ENCODE data around the gene RASSF3.
A peak's percentile ranks its signal among the peaks of the same experiment; 100 is the strongest.
"Not testable (repeated sequence)": the region's sequence is repeated elsewhere in the genome, so short reads cannot be mapped to it uniquely, and the experiment has no call there.

Gene RASSF3

DNA sequence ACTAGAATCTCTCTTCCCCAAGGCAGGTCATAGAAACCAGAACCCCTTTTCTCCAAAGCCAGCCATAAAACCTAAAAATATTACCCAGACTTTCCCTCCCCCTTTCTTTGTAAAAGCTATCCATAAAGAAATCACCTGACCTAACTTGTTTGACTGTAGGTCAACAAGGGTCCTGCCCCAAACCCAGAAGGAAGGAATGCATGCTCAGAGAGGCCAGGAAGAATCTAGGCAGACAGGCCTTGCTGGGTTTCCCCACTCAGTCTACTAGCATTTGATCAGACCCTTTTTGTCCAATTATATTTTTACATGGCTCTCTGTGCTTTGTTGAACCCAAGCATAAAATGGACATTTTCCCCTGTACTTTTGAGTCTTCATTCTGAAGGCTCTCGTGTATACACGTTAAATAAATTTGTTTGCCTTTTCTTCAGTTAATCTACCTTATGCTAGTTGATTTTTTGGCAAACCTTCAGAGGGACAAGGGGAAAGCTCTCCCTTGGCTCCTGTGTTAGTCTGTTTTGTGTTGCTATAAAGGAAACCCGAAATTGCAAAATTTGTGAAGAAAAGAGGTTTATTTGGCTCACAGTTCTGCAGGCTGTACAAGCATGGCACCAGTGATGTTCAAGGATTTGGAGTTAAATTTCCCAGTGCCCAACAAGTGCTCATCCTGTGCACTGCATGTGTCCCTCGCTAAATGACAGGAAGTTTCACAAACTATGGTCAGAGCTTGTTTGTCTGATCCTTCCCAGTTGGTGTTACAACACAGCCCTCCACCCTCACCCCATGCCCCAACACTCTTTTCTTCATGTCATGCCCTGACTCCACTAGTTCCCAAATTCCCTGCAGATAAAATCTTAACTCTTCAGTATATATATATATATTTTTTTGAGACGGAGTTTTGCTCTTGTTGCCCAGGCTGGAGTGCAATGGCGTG, 14.2 kb upstream of the RASSF3 start:
- no peak for DNase-seq (ENCODE audit: low read depth)

- no peak for DNase-seq (ENCODE audit: low read depth)
Observed at GRCh38 chr12:64598831-64599230, 11.5 kb upstream of the RASSF3 start.

GRCh38 chr12:64600164-64600561, 10.1 kb upstream of the RASSF3 start:
- no peak for DNase-seq (ENCODE audit: low read depth)

DNA sequence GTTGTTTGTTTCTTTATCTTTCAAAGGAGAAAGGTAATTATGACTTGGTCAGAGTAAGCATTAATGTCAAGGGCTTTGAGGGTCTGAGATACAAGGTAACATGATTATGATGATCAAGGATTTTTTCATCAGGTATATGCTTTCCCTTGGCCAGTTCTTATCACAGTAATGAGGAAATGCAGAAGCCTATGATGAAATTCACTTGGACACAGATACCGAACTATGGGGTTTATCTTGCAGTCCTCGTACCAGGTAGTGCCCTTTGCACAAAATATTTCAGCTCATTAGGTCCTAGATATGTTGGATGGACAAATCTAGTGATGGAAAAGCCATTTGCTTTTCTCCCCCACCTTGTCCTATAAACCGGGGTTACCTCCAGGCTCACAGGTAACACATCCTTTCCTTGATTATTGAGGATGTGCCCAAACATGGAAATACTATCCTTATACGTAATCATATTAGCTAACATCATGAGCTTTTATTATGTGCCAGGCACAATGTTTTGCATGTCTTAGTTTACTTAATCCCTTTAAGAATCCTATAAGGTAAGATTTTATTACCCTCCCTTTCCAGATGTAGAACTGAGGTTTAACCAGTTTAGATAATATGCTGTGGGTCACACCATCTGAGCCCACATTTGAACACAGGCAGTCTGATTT, 7.0 kb upstream of the RASSF3 start:
- DNase-seq (ENCODE audit: low read depth) = no peak

DNA sequence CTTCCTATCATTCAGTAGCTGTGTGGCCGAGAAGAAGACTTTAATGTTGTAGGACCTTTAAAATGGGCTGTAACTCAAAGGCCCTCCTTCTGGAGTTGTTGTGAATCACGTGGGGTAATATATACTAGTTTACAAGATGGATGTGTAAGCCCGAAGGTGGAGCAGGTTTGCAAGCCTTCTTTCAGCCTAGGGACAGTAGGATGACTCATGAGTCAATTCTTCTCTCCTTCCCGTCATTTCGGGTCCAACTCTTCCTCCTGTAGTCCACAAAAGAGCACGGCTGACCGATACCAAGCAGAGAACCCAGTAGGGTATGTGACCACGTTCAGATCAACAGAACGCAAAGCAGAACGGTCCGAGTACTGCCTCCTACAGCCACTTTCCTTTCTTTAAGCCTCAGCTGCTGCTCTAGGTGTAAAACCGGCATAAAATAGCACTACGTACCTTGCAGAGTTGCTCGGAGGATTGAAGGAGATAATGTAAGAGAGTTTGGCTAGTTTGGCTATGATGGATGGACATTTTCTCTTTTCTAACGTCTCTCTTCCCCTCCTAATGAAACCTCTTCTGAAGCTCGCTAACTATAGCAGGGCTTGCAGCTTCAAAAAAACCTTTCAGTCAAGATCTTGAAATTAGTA, 1.3 kb upstream of the RASSF3 start:
- DNase-seq (ENCODE audit: low read depth) = peak; percentile 7

DNA sequence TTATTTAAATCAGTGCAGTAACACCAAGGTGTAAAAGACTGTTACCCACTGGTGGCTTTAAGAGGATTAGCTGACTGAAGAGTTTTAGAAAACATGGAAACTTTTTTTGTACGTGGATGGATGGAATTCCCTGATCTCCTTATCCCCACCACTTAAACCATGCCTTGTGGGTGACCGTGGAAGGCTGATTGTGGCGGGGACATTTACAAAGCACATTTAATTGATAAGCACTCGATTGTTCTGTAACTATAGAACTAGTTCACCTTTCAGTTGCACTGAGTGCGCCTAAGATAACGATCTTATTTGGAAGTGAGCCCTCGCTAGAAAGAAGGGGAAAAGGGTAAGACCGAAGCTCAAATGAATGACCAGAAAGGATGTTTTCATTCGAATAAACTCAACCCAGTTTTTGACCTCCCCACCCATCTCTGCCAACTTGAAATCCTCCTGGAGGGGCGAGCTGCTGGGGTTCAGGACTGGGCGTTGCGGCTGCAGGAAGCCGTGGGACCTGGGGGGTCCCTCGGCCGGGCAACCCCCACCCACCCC, 688 bp upstream of the RASSF3 start:
- DNase-seq (ENCODE audit: low read depth) = no peak

DNA sequence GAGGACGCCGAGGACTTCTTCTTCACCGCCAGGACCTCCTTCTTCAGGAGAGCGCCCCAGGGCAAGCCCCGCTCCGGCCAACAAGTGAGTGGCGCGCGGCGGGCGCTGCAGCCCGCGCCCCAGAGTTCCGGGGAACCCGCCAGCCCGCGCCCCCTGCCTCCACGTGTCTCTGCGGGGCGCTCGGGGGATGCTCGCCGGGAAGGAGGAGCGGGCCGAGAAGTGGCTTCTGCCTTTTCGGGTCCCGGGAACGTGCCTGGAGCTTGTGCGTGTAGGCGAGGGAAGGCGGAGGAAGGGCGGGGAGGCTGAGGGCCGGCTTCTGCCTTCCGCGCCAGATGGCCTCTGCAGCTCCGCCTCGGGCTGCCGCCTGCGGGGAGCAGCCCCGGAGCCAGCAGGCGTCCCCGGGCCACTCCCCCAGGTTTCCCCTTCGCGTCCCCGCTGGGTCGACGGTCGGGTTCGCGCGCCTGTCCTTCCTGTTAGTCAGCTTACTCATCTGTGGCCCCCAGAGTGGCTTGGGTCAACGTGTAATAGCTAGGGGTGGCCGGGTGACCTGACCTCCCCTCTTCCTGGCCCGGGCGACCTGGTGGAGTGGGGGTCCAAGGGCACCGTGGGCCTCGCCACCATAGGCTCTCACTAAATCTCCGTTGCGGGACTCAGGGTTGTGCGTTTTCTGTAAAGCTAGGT, 505 bp downstream of the RASSF3 start:
- peak; percentile 59 for DNase-seq (ENCODE audit: low read depth)

DNA sequence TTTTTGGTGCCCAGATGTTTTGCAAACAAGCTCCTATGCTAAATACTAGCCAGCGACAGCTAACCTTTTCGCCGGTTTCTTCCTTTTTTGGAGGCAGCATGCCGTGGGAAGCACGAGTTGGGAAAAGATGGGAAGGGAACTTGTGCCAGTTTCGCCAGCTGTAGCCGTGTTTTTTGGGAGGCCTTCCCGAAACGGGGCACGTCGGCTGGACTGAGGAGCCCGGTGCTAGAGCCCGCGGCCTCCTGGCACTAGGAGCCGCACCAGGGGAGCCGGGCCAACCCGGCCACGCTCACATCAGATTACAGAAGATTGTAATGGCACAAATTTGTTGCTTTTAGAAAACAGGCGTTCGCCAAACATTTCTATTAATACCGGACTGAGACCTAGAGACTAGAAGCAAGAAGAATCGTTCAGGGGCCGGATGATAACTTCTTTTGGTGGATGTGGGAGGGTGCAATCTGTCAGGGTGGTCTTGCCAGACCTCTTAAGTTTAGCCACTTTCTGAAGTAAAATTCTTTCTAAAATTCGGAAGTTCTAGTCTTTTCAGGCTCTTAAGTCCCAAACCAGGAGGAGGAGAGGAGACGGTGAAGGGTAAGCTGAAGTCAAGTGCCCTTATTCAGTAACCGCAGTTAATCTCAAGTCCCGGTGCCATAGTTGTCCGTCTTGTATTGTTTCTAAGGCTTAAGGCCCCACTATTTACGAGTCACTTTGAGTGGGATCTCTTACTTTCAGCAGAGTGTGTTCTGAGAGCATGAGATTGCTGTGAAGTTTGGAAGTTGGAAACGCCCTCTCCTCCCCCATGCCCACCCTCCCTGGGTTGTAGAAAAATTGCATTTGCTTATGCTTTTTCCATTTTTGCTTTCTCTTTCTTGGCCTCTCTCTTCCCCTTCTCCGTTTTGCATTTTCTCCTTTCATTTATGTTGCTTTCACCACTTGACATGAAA, 1.3 kb downstream of the RASSF3 start:
- DNase-seq (ENCODE audit: low read depth) = no peak

DNA sequence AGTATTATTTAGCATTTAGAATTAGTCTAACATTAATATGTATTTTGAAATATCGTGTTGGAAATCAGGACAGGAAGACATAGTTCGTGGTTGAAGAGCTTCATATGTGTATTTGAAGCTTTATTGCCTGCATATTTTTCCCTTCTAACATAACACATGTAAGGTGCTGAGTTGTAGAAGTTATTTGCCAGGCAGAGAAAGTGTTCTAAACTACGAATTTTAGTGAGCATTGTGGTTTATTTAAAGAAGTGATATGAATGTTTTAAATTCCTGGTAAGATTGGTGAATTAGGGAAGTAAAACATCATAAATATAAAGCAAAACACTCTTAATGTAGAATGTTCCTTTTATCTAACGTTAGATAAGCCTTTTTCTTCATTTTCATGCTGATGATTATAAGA, 2.5 kb downstream of the RASSF3 start:
- DNase-seq (ENCODE audit: low read depth) = no peak

- DNase-seq (ENCODE audit: low read depth) = not testable (repeated sequence)
Observed at GRCh38 chr12:64613775-64614398, 3.6 kb downstream of the RASSF3 start.

- DNase-seq (ENCODE audit: low read depth) = no peak
Observed at GRCh38 chr12:64616201-64616600, 5.9 kb downstream of the RASSF3 start.

- DNase-seq (ENCODE audit: low read depth) = no peak
Observed at GRCh38 chr12:64618953-64619590, 8.8 kb downstream of the RASSF3 start.

DNA sequence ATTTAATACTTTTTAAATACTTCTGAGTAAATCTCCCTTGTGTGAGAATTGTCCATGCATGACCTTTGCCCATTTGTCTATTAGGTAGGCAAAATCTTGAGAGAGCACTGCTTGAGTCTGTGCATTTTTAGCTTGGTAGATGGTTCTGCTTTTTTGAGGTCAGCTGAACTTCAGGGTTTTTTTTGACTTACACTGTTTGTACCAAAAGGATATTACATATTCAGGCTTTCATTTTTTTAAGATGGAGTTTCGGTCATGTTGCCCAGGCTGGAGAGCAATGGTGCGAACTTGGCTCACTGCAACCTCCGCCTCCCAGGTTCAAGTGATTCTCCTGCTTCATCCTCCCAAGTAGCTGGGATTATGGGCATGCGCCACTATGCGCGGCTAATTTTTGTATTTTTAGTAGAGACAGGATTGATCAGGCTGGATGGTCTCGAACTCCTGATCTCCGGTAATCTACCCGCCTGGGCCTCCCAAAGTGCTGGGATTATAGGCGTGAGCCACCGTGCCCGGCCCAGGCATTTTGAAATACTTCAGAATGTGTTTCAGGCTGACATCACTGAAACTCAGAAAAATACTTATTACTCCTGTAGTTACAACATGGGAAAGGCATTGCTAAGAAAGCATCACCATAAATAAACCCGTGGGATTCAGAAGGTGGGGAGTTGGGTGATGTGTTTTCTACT, 11.1 kb downstream of the RASSF3 start:
- no peak for DNase-seq (ENCODE audit: low read depth)

DNA sequence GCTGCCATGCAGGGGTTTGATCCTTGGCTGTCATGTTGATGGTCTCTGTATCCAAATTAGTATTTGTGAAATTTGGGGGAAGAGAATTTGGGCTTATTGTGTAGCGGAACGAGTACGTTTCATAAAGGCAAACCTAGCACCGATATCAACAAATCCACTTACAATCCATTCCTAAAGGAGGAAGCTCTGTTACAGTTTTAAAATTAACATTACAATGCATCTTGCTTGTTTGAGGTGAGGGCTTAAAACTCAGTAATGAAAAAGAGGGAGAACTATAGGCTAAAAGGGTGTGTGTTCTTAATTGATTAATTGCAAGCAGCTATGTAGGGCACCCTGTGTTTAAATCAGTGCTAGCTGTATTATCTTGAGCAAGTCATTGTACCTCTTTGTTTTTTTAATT, 13.7 kb downstream of the RASSF3 start:
- no peak for DNase-seq (ENCODE audit: low read depth)

GRCh38 chr12:64625243-64626077, 15.2 kb downstream of the RASSF3 start:
- no peak for DNase-seq (ENCODE audit: low read depth)

DNA sequence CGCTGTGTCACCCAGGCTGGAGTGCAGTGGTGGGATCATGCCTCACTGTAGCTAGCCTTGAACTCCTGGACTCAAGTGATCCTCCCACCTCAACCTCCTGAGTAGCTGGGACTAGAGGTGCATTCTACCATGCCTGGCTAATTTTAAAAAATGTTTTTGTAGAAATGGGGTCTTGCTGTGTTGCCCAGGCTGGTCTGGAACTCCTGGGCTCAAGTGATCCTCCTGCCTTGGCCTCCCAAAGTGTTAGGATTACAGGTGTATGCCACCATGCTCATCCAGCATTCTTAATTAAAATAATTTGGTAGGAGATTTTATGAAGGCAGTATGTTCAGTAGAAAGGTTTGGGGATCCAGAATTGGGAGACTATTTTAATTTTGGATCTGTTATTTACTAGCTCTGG, 16.3 kb downstream of the RASSF3 start:
- not testable (repeated sequence) for DNase-seq (ENCODE audit: low read depth)

DNA sequence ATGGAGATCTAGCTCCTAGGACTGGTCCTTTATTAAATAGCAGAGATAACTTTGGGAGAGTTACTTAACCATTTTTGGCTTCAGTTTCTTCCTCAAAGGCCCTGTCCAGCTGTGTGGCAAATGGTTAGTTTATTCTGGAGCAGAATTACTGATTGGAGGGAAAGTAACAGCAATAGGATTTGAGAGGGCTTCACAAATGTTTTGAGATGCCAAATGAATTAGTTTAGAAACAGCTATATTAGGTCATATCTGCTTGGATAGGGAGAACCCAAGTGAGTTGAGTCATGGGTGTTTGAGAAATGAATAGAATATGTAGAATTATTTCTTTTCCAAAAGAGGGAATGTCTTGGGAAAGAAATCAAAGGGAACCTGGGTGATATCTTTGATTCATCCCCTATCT, 17.5 kb downstream of the RASSF3 start:
- no peak for DNase-seq (ENCODE audit: low read depth)

DNA sequence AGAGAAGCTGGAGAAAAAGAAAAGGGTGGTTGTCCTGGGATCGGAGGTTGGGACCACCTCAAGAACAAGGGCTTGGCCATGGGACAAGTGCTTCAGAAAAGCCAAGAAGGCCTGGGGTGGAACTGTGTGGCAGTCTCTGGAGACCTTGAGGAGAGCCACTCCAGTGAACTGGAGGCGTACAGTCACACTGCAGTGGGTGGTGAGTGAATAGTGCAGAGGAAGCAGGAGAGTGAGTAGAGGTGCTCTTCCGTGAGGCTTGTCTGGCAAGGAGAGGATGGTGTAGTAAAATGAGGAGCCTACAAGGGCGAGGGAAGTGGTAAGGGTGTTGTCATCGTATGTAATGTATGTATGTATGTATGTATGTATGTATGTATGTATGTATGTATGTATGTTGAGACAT, 20.9 kb downstream of the RASSF3 start:
- DNase-seq (ENCODE audit: low read depth) = no peak

Measured in activated T-helper 1 cell treated with Interleukin-2 at 50 U/mL for 16 hours (primary cell).